ENCODE data around the gene FMNL3. TPM values are rescaled to one million over a fixed set of nuclear protein-coding genes. Genes with fewer than 3 reads are reported as not detected.
"Not testable (repeated sequence)": the region's sequence is repeated elsewhere in the genome, so short reads cannot be mapped to it uniquely, and the experiment has no call there.

The FMNL3 gene
- total RNA-seq, 1 experiment from 2014 or later = 16.4 TPM

GRCh38 chr12:49713952-49714351 lies 6.7 kb upstream of the FMNL3 start:
- not testable (repeated sequence) for DNase-seq (ENCODE audit: low spot score)

DNA sequence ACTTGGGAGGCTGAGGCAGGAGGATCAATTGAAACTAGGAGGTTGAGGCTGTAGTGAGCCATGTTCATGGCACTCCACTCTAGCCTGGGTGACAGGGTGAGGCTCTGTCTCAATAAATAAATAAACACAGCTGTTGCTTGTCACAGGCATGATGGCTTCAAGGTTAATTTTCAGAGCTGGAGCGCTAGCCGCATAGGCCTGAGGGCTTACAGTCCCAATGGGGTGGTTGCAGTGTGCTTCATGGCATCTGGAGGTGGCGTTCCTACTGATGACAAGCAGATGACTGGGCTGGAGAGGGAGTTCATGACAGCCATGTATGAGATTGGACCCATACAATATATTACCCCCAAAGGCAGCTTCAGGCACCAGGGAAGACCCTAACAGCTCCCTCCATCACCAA lies 1.6 kb upstream of the FMNL3 start:
- no peak for DNase-seq (ENCODE audit: low spot score)

DNA sequence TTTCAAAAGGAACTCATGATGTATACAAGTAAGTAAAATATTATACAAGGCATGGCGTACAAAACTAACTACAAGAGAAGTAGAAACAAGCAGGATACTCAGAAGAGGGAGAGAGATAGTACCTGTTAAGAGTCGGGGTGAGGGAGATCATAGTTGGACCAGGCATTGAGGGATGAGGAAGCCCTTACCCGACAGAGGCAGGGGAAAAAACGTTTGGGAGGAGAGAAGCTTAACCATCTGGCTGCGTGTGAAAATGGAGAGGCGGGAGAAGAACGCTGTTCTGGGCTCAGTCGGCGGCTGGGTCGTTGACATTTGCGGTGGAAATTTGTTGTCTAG lies 575 bp upstream of the FMNL3 start:
- no peak for DNase-seq (ENCODE audit: low spot score)

- DNase-seq (ENCODE audit: low spot score) = no peak
Observed at GRCh38 chr12:49706351-49707127, 666 bp downstream of the FMNL3 start.

GRCh38 chr12:49705479-49706134 lies 1.6 kb downstream of the FMNL3 start:
- peak; percentile 74 for DNase-seq (ENCODE audit: low spot score)

- peak; percentile 64 for DNase-seq (ENCODE audit: low spot score)
Observed at GRCh38 chr12:49703647-49704137, 3.5 kb downstream of the FMNL3 start.

- no peak for DNase-seq (ENCODE audit: low spot score)
Observed at GRCh38 chr12:49702676-49703215, 4.5 kb downstream of the FMNL3 start.

DNA sequence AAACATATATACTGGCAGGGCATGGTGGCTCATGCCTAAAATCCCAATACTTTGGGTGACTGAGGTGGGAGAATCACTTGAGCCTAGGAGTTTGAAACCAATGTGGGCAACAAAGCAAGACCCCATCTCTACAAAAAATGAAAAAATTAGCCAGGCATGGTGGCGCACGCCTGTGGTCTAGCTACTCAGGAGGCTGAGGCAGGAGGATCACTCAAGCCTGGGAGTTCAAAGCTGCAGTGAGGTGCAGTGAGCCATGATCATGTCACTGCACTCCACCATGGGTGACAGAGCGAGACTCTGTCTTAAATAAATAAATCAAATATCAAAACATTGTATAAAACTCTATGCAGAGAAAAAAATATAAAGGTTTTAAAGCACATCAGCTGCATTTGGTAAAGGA lies 5.2 kb downstream of the FMNL3 start:
- no peak for DNase-seq (ENCODE audit: low spot score)

DNA sequence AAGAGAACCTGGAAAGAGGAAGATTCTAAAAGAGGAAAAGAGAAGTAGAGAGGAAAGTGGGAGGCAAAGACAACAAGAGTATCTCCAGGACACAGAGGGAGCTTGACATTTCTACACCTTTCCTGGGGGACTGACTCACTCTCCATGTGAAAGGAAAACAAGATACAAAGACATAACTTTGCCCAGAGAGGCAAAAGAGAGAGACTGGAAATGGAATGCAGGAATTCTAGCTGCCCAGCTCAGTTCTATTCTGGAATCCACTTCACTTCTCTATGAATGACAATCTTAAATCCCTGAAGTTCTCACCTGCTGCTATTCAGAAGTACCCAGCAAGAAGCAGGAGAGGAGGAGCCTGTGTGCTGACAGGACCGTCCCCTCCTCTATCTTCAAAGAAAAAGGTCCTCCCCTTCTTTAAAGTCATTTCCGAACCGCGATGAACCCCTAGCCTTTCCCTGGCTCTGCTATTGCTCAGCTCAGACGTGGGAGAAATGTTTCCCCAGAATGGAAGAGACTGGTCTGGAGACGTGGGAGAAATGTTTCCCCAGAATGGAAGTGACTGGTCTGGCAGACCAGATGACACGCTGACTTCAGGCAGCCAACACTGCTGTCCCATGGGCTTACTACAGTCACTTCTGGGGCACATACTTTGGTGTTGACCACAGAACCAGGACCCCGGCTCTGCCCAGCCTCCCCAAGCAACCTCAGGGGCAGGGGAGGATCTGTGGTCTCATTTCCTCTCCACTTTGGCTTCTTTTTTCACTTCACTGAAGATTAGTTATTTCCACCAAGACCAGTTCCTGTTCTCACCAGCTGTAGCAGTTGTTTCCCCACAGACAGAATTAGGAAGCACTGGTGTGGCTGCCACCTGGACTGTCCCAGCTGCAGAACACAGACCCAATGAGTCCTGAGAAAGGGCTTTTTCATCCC lies 8.3 kb downstream of the FMNL3 start:
- DNase-seq (ENCODE audit: low spot score) = peak; percentile 35

DNA sequence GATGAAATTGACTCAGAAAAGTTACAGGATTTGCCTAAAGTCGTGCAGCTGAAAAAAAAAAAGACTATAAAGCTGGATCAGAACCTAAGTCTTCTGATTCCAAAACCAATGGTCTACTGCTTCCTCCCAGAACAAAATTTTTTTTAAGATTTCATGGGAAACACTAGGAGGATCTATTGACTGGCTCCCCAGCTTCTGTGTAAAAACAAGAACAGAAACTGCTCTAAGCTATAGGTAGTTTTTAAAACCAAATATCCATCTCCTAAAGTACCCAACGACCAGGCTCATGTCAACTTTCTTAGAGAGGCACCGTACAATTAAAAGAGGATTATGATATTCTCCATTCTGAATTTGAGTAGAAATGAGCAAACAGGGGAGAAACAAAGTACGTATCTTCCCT lies 9.4 kb downstream of the FMNL3 start:
- DNase-seq (ENCODE audit: low spot score) = no peak

GRCh38 chr12:49696723-49697122 lies 10.5 kb downstream of the FMNL3 start:
- no peak for DNase-seq (ENCODE audit: low spot score)

- DNase-seq (ENCODE audit: low spot score) = peak; percentile 40
Observed at GRCh38 chr12:49693931-49694444, 13.2 kb downstream of the FMNL3 start.

DNA sequence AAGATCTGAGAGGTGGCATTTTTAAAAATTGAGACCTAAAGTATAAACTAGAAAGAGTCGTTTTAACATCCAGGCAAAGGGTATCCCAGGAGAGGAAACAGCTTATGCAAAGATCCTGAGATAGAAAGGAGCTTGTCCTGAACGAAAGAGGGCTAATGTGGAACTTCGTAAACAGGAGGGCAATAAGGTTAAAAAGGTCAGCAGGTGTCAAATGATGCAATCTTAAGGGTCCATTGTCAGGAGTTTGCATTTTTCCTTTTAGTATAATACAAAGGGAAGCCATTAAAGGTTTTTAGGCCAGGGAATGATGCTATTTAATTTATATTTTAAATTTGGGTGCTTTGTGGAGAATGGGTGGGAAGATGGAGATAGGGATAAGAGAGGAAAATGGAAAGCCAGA lies 14.4 kb downstream of the FMNL3 start:
- DNase-seq (ENCODE audit: low spot score) = no peak

DNA sequence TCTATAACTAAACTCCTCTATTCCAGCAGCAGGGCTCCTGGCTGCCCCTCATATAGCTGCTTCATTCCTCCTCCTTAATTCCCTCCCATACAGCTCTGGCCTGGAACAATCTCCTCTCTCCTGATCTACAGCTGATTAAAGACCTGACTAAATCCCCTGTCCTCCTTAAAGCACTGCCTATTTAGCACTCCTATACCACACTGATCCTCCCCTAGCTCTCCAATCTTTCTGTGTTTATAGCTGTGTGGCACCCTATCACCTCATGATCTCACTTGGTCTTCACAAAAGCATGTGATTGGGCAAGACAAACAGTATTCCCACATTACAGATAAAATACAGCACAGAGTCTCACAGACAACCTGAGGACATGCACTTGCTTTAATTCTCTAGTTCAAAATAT lies 17.4 kb downstream of the FMNL3 start:
- DNase-seq (ENCODE audit: low spot score) = no peak

DNA sequence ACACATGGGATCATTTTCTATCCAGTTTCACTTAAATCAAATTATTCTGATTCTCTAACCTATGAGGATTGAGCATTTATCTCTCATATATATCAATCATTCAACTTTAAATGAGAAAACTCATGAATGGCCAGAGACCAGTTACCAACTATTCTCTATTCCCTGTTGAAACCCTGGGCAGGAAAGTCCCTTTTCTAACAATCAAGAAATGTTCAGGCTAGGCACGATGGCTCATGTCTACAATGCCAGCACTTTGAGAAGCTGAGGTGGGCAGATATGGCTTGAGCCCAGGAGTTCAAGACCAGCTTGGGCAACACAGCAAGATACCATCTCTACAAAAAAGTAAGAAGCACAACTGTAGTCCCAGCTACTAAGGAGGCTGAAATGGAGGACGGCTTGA lies 18.0 kb downstream of the FMNL3 start:
- no peak for DNase-seq (ENCODE audit: low spot score)

DNA sequence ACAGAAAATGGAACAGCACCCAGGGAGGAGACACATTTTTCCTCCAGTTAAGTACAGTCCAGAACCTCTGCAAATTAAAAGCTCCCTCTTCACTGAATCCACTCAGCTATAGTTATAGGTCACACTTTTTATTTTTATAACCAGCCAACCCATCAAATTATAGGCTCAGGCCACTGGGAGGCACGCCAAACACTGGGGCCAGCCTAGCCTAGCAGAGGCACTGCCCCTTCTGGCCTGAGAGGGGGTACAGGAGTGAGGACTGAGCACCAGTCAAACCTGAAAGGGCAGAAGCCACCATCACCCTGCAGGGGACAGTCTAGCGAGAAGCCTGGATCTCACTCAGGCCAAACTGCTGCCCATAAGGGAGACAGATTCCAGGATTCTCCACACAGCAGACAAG lies 19.3 kb downstream of the FMNL3 start:
- DNase-seq (ENCODE audit: low spot score) = no peak

GRCh38 chr12:49684310-49684854 lies 22.8 kb downstream of the FMNL3 start:
- no peak for DNase-seq (ENCODE audit: low spot score)

DNA sequence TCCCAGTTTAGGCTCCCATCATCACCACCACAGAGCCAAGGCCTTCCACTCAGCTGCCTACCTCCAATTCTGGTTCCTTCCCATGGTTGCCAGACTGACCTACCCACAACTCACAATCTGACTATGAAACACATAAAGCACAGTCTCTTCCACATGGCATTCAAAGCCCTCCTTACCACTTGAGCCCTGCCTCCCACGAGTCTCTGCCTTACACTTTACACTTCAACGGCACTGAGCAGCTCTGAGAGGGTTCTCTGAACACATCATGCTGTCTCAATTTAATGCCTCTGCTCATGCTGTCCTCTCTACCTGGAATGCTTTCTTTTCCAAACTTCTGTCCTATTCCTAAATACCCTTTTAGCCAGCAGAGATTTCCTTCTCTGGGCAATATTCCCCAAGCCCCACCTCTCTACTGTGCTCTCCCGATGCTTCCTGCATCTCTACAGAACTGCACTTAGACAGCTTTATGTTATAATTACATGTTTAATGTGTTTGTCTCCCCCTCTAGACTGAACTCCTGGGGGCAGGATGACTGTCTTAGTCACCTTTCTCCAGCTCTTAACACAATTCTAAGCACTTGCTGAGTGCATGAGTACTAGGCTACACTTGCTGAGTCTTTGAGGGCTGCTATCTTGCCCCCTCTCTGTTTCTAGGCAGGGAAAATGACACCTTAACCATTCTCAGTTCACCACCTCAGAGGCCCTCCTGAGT lies 23.5 kb downstream of the FMNL3 start:
- no peak for DNase-seq (ENCODE audit: low spot score)

DNA sequence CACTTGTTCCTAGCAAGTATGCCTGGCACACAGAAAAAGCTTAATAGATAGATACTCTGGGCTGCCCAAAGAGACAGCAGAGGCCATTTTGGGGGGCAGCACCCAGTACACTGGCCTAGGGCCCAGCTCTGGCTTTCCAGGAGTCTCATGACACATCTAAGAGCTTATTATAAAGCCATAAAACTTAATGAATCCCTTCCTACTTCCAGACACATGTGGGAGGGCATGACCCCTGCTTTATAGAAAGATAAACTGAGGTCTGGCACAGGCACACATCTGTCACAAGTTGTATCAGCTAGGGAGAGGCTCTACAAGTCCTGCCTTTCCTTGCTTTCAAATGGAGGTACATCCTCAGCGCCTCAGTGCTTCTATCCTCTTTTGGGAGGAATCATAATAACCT lies 27.1 kb downstream of the FMNL3 start:
- DNase-seq (ENCODE audit: low spot score) = no peak

DNA sequence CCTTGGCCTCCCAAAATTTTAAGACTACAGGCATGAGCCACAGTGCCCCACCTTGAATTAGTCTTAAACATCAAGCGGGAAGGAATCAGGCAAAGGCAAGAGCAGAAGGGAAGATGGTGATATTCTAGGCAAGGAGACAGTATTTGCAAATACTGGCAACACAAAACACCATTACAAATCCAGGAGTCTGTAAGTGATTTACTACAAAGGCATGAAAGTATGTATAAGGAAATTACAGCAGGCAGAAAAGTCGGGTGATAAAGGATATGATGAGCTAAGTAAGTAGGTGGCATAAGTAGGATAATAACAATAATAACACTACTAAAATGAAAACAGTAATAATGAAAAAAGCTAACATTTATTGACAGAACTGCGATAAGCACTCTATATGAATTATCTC lies 28.5 kb downstream of the FMNL3 start:
- DNase-seq (ENCODE audit: low spot score) = no peak

- no peak for DNase-seq (ENCODE audit: low spot score)
Observed at GRCh38 chr12:49675137-49675536, 32.1 kb downstream of the FMNL3 start.

Measured in A172 (cell line).